EL (cell line): ENCODE results near the gene CEP57L1.
"Not testable (repeated sequence)": the region's sequence is repeated elsewhere in the genome, so short reads cannot be mapped to it uniquely, and the experiment has no call there.

Experiments
- DNase-seq: peaks from one replicate; pipeline ENCODE4 v3.0.0-alpha.2; 2016

CEP57L1 gene

DNA sequence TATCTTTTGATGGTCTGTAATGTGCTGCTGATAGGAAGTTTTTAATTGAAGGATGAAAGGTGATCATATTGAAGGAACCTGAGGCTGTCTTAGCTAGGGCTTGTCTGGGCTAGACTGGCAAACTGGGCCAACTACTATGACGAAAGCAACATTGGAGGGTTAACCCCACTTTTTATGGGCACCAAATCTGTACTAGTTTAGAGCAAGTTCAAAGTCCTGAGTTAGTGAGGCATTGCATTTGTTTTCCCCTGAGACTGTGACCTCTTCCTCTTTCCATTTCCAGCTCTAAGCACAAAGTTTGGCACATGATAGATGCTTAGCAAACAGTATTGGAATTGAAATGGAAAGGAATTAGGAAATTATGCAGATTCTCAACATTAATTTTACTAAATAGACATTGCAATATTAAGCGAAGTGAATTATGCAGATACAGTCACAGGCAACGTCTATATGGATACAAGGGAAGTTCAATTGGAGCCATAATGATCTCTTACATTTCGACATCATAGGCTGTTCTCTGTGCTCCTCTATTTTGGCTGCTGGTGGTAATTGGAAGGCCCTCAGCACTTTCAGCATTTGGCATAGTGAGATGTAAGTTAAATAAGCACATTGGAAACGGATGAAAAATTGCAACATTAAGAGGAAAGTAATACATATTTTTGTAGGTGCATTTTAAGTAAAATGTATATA lies 22.2 kb downstream of the CEP57L1 start:
- DNase-seq, result no peak

DNA sequence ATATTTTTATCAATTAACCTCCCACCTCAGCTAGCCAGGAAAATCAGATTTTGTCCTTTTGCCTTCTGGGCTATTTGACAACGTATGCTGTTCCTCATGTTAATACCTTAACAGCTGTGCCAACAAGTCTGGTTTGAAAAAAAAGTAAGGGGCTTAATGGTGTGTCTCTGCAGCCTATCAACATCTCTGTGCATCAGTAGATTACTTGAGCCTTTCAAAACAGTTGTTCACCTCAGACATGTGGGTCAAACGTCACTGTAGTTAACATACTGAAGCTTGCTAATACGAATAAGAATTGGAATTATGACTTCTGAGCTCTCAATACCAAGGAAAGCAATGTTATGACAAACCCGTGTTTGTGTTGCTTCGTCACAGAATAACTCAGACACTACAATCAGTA lies 23.0 kb downstream of the CEP57L1 start:
- no peak for DNase-seq

- DNase-seq, result no peak
These were observed 23.6 kb downstream of the CEP57L1 start for GRCh38 chr6:109118871-109119354.

GRCh38 chr6:109121411-109121810 lies 26.1 kb downstream of the CEP57L1 start:
- DNase-seq, result no peak

DNA sequence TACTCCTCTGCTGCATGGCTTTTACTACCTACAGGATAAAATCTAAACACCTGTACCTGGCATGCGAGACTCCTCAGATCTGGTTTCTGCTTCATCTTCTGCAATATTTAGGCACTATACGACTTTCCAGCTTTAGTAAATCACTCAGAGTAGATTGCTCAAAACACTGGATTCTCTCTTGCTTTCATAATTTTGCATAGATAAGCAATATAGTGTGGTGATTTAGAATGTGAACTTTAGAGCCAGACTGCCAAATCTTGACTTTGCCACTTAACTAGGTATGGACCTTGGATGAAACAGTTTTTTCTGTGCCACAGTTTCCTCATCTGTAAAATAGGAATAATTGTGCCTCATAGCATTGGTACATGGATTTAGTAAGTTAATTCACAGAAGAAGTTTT lies 28.9 kb downstream of the CEP57L1 start:
- DNase-seq, result no peak

DNA sequence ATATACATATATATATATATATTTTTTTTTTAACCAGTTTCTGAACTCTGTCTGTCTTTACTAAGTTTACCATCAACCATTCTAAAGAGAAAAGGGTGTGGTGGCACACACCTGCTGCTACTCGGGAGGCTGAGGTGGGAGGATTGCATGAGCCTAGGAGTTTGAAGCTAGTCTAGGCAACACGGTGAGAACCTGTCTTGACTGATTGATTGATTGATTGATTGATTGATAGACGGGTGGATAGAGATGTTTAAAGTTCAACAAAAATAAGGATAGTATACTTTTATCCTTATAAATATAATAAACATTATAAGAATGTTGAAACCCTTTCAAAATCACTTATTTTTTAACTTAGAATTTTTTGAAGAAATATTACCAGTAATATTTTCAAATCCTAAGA lies 30.2 kb downstream of the CEP57L1 start:
- no peak for DNase-seq

DNA sequence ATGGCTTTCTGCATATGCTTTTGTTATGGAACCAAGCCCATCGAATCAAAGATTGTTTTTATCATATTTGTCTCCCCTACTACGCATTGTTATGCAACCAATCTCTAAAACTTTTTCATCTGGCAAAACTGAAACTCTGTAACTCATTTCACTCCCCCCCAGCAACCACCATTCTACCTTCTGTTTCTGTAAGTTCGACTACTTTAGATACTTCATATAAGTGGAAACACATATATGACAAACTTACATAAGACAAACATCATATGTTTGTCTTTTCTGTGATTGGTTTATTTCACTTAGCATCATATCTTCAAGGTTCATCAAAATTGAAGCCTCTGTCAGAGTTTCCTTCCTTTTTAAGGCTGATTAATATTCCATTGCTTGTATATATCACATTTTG lies 34.8 kb downstream of the CEP57L1 start:
- no peak for DNase-seq

- not testable (repeated sequence) for DNase-seq
These were observed 40.3 kb downstream of the CEP57L1 start for GRCh38 chr6:109135600-109135999.

GRCh38 chr6:109136039-109136438 lies 40.7 kb downstream of the CEP57L1 start:
- DNase-seq, result not testable (repeated sequence)

DNA sequence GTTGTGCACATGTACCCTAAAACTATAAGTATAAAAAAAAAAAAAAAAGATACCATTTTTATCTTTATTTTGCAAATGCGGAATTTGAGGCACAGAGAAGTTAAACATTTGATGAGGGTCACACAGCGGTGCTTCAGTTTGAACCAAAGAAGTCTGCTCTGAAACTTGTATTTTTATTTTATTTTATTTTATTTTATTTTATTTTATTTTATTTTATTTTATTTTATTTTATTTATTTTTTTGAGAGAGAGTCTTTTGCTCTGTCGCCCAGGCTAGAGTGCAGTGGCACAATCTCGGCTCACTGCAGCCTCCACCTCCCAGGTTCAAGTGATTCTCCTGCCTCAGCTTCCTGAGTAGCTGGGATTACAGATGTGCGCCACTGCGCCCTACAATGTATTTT lies 41.2 kb downstream of the CEP57L1 start:
- DNase-seq, result not testable (repeated sequence)

DNA sequence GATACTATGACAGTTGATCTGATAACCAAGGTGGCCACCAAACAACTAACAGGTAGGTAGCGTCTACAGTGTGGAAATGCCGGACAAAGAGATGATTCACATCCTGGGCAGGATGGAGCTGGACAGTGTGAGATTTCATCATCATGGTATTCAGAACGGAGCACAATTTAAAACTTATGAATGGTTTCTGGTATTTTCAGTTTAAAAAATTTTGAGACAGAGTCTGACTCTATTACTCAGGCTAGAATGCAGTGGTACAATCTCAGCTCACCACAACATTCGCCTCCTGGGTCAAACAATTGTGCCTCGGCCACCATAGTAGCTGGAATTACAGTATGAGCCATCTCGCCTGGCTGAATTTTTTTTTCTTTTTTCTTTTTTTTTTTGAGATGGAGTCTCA lies 43.8 kb downstream of the CEP57L1 start:
- peak; percentile 68 for DNase-seq

- DNase-seq, result not testable (repeated sequence)
These were observed 46.8 kb downstream of the CEP57L1 start for GRCh38 chr6:109142067-109142466.

- no peak for DNase-seq
These were observed 47.9 kb downstream of the CEP57L1 start for GRCh38 chr6:109143191-109143590.

DNA sequence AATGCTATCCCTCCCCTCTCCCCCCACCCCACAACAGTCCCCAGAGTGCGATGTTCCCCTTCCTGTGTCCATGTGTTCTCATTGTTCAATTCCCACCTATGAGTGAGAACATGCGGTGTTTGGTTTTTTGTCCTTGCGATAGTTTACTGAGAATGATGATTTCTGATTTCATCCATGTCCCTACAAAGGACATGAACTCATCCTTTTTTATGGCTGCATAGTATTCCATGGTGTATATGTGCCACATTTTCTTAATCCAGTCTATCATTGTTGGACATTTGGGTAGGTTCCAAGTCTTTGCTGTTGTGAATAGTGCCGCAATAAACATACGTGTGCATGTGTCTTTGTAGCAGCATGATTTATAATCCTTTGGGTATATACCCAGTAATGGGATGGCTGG lies 52.9 kb downstream of the CEP57L1 start:
- not testable (repeated sequence) for DNase-seq

GRCh38 chr6:109148716-109149115 lies 53.4 kb downstream of the CEP57L1 start:
- not testable (repeated sequence) for DNase-seq

- DNase-seq, result no peak
These were observed 58.4 kb downstream of the CEP57L1 start for GRCh38 chr6:109153752-109154151.

GRCh38 chr6:109164331-109164730 lies 69.0 kb downstream of the CEP57L1 start:
- DNase-seq, result no peak

GRCh38 chr6:109165392-109165974 lies 70.2 kb downstream of the CEP57L1 start:
- peak; percentile 18 for DNase-seq

DNA sequence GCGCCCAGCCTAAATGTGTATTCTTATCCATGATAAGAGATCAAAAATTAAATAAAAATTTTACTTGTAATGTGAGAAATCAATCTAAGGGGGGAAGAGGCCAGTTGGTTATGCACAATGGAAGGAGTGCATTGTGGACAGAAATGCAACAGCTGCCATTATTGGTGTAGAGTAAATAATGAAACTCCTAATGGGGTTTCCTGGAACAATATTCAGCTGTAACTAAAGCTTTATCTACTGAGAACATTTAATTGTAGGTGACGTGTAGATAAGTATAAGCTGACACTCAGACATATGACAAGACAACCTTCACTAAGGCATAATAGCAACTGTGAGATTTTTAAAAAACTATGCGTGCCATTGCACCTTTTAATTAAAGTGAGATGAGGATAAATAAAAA lies 71.4 kb downstream of the CEP57L1 start:
- no peak for DNase-seq

- DNase-seq, result no peak
These were observed 72.3 kb downstream of the CEP57L1 start for GRCh38 chr6:109167562-109167961.

DNA sequence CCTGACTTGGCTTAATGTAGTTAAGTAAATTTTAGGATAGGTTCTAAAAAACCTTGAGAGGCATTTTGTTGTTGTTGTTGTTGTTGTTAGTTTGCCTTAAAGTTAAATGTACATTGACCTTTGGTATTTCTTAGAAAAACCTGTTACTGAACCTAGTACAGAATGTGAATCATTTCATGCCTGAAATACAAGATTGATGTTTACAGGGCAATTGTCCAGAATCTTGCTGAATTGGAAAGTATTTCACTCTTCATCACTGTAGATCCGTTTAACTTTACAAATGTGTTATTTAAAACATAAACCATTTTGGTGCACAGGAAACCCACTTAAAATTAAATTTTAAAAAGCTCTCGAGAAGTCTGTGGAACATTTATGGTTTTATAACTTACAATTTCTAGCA lies 75.0 kb downstream of the CEP57L1 start:
- no peak for DNase-seq

- peak; percentile 65 for DNase-seq
These were observed 76.9 kb downstream of the CEP57L1 start for GRCh38 chr6:109172101-109172746.

DNA sequence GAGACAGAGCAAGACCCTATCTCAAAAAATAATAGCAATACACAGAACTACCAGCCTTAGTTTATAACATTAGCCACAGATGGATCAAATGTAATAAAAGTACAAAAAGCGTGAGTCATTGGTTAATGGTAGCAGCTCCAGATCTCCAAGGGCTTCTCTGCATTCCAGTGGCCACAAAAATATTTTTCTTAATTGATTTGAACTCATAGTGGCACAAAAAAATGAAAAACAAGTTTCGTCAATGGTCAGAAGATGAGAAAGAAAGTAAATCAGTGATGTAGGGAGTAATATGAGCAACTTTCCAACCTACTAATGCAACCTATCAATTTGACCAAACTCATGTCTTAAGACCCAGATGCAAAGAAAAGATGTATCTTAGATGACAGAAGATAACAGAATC lies 79.6 kb downstream of the CEP57L1 start:
- DNase-seq, result peak; percentile 74

DNA sequence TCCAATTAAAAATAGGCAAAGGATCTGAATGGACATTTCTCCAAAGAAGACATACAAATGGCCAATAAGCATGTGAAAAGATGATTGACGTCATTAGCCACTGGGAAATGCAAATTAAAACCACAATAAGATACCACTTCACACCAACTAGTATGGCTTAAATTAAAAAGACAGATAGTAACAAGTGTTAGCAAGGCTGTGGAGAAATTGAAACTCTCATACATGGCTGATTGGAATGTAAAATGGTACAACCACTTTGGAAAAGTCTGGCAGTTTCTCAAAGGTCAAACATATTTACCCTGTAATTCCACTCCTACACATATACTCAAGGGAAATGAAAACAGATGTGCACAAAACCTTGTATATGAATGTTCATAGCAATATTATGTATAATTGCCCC lies 83.6 kb downstream of the CEP57L1 start:
- DNase-seq, result no peak
